ENCODE measurements around the gene CDH23.

CDH23 gene

GRCh38 chr10:71527135-71527534 is 130.4 kb downstream of the CDH23 start:
- no peaks in the 10 kb centered on the region for H4K20me1 ChIP-seq (ENCODE audit: control insufficient read depth, insufficient read depth, low read depth, low read length)
- peaks cover 21% of the 10 kb centered on the region for H3K27me3 ChIP-seq (ENCODE audit: control insufficient read depth, low read length)
- H3K9me2 ChIP-seq (replicated peaks; ENCODE audit: control insufficient read depth, low read length) = no peaks in the 10 kb centered on the region
- no peaks in the 10 kb centered on the region for H3F3A ChIP-seq (ENCODE audit: control insufficient read depth, insufficient read depth)
- H3K27ac ChIP-seq (ENCODE audit: low read depth, low read length) = no peak overlapping the region
- no peak overlapping the region for H3K4me2 ChIP-seq (ENCODE audit: low read length)
- H3K79me2 ChIP-seq (ENCODE audit: control insufficient read depth, low read length) = no peaks in the 10 kb centered on the region
- TF ChIP-seq, protein P1, sequence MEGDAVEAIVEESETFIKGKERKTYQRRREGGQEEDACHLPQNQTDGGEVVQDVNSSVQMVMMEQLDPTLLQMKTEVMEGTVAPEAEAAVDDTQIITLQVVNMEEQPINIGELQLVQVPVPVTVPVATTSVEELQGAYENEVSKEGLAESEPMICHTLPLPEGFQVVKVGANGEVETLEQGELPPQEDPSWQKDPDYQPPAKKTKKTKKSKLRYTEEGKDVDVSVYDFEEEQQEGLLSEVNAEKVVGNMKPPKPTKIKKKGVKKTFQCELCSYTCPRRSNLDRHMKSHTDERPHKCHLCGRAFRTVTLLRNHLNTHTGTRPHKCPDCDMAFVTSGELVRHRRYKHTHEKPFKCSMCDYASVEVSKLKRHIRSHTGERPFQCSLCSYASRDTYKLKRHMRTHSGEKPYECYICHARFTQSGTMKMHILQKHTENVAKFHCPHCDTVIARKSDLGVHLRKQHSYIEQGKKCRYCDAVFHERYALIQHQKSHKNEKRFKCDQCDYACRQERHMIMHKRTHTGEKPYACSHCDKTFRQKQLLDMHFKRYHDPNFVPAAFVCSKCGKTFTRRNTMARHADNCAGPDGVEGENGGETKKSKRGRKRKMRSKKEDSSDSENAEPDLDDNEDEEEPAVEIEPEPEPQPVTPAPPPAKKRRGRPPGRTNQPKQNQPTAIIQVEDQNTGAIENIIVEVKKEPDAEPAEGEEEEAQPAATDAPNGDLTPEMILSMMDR (IDR thresholded peaks at IDR 0.05; ENCODE audit: low read depth, low read length, poor library complexity, severe bottlenecking) = no peak
- TF ChIP-seq EZH2phosphoT487 (IDR thresholded peaks at IDR 0.05; ENCODE audit: borderline replicate concordance, low read length) = no peak
- H3K4me1 ChIP-seq (ENCODE audit: control insufficient read depth, low read length) = peaks cover 7% of the 10 kb centered on the region
- H3K4me3 ChIP-seq (ENCODE audit: low read length) = no peak overlapping the region
- H3K9me3 ChIP-seq (ENCODE audit: control insufficient read depth, insufficient read depth, low read length) = no peaks in the 10 kb centered on the region
- no peaks in the 10 kb centered on the region for H3K36me3 ChIP-seq (ENCODE audit: control insufficient read depth, low read length)

DNA sequence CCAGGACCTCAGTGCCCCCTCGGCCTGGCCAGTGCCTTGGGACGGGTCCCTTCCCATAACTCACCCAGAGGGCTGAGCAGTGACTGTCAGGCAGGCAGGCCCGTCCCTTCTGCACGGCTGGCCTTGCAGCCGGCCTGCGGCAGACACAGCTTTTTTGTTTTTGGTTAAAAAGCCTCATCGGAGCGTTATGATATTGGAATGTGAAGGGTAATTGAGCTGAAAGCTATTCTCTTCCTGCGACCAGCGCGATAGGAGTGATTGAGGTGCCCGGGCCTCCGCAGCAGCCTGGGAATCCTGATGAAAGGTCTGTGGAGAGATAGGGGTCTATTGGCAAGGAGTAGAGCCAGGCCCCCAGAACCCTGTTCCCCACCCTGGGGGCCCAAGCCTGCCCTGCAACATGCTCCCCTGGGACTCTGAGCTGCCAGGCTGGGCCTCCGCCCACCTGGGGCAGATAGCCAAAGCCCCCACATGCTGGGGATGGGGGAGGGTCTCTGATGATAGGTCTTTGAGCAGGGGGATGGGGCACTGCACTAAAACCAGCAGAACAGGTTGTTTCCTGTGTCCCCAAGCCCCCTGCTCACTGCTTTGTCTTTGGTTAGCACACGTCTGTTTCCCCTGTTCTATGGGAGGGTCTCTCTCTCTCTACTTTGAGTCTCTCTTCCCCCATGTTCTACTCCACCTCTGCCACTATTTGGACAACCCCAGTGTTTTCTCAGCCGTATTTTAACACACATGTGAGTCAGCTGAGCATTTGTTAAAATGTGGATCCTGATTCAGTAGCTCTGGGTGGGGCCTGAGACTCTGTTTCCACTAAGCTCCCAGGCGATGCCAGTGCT is 131.9 kb downstream of the CDH23 start:
- TF ChIP-seq, protein P1 (IDR thresholded peaks at IDR 0.05; ENCODE audit: low read depth, low read length, poor library complexity, severe bottlenecking) = no peak
- TF ChIP-seq EZH2phosphoT487 (IDR thresholded peaks at IDR 0.05; ENCODE audit: borderline replicate concordance, low read length) = no peak
- Histone ChIP-seq H3K79me2 (ENCODE audit: control insufficient read depth, low read length) (no peaks in the 10 kb centered on the region), H4K20me1 (ENCODE audit: control insufficient read depth, insufficient read depth, low read depth, low read length) (no peaks in the 10 kb centered on the region)

GRCh38 chr10:71529207-71529827 is 132.6 kb downstream of the CDH23 start:
- H3K9me2 ChIP-seq (replicated peaks; ENCODE audit: control insufficient read depth, low read length) = no peaks in the 10 kb centered on the region
- H3F3A ChIP-seq (ENCODE audit: control insufficient read depth, insufficient read depth) = no peaks in the 10 kb centered on the region
- no peak overlapping the region for H3K4me3 ChIP-seq (ENCODE audit: low read length)
- H3K27me3 ChIP-seq (ENCODE audit: control insufficient read depth, low read length) = peaks cover 13% of the 10 kb centered on the region
- H3K9me3 ChIP-seq (ENCODE audit: control insufficient read depth, insufficient read depth, low read length) = no peaks in the 10 kb centered on the region
- H3K36me3 ChIP-seq (ENCODE audit: control insufficient read depth, low read length) = no peaks in the 10 kb centered on the region
- TF ChIP-seq, protein P1 (IDR thresholded peaks at IDR 0.05; ENCODE audit: low read depth, low read length, poor library complexity, severe bottlenecking) = no peak
- TF ChIP-seq EZH2phosphoT487 (IDR thresholded peaks at IDR 0.05; ENCODE audit: borderline replicate concordance, low read length) = no peak
- no peak overlapping the region for H3K27ac ChIP-seq (ENCODE audit: low read depth, low read length)
- no peaks in the 10 kb centered on the region for H3K79me2 ChIP-seq (ENCODE audit: control insufficient read depth, low read length)
- H3K4me2 ChIP-seq (ENCODE audit: low read length) = no peak overlapping the region
- peaks cover 7% of the 10 kb centered on the region for H3K4me1 ChIP-seq (ENCODE audit: control insufficient read depth, low read length)
- no peaks in the 10 kb centered on the region for H4K20me1 ChIP-seq (ENCODE audit: control insufficient read depth, insufficient read depth, low read depth, low read length)

More for the DNA sequence above, 131.9 kb downstream of the CDH23 start:
- Histone ChIP-seq H3K27ac (ENCODE audit: low read depth, low read length) (no peak overlapping the region), H3F3A (ENCODE audit: control insufficient read depth, insufficient read depth) (no peaks in the 10 kb centered on the region), H3K9me2 (replicated peaks; ENCODE audit: control insufficient read depth, low read length) (no peaks in the 10 kb centered on the region), H3K4me2 (ENCODE audit: low read length) (no peak overlapping the region), H3K27me3 (ENCODE audit: control insufficient read depth, low read length) (peaks cover 17% of the 10 kb centered on the region), H3K36me3 (ENCODE audit: control insufficient read depth, low read length) (no peaks in the 10 kb centered on the region), H3K4me1 (ENCODE audit: control insufficient read depth, low read length) (peaks cover 7% of the 10 kb centered on the region), H3K9me3 (ENCODE audit: control insufficient read depth, insufficient read depth, low read length) (no peaks in the 10 kb centered on the region), H3K4me3 (ENCODE audit: low read length) (no peak overlapping the region)
